Left ventricle myocardium inferior (tissue), 1 donor: Measurements from ENCODE around the gene ERVFRD-1. TPM values are rescaled to one million over a fixed set of nuclear protein-coding genes. Genes with fewer than 3 reads are reported as not detected.
A peak's percentile ranks its signal among the peaks of the same experiment; 100 is the strongest.

Experiments
- DNase-seq: peaks from one replicate; pipeline ENCODE4 v3.0.0-alpha.2; 2020
- H3K27ac ChIP-seq: fragments of 200-600 bp; replicated peaks from 2 replicates; pipeline ENCODE4 v1.8.0; 2021
- H3K27me3 ChIP-seq: fragments of 200-600 bp; 2 replicates; pipeline ENCODE4 v1.8.0; 2021; ENCODE audit warnings: low read depth
- H3K36me3 ChIP-seq: fragments of 200-600 bp; 2 replicates; pipeline ENCODE4 v1.8.0; 2021
- H3K4me1 ChIP-seq: fragments of 200-600 bp; 2 replicates; pipeline ENCODE4 v1.8.0; 2021
- H3K4me3 ChIP-seq: fragments of 200-600 bp; 2 replicates; pipeline ENCODE4 v1.8.0; 2021; ENCODE audit warnings: mild to moderate bottlenecking, moderate library complexity
- H3K9me3 ChIP-seq: fragments of 200-600 bp; replicated peaks from 2 replicates; pipeline ENCODE4 v1.8.0; 2021
- intact Hi-C: fragments of 100-400 bp; cut with micrococcal nuclease; formaldehyde crosslinking; loops from one replicate; pipeline ENCODE4 v1.11.0; 2022
- total RNA-seq: library from RNA; stranded (reverse); fragmentation: NEBNext Ultra II Directional; extraction: Animal tissue kit (Norgen Biotek cat#: 25700); gene quantifications from one replicate; pipeline ENCODE4 v1.2.1, GENCODE V29; 2021
- TF ChIP-seq, protein P1 (sequence below): fragments of 200-600 bp; IDR thresholded peaks from 2 replicates; pipeline ENCODE4 v1.8.0; 2021; ENCODE audit warnings: antibody characterized with exemption, mild to moderate bottlenecking, borderline replicate concordance
- donor health status: DM: no; HTN: yes; CAD: no; lungs with severe emphysema.

Gene ERVFRD-1
- total RNA-seq, 1 donor from 2014 or later = not detected

- DNase-seq = no peak
- no peaks in the 10 kb centered on the region for H3K36me3 ChIP-seq
- no peak overlapping the region for H3K27ac ChIP-seq
- no peak overlapping the region for H3K4me3 ChIP-seq
- no peaks in the 10 kb centered on the region for H3K9me3 ChIP-seq
- TF ChIP-seq, protein P1, sequence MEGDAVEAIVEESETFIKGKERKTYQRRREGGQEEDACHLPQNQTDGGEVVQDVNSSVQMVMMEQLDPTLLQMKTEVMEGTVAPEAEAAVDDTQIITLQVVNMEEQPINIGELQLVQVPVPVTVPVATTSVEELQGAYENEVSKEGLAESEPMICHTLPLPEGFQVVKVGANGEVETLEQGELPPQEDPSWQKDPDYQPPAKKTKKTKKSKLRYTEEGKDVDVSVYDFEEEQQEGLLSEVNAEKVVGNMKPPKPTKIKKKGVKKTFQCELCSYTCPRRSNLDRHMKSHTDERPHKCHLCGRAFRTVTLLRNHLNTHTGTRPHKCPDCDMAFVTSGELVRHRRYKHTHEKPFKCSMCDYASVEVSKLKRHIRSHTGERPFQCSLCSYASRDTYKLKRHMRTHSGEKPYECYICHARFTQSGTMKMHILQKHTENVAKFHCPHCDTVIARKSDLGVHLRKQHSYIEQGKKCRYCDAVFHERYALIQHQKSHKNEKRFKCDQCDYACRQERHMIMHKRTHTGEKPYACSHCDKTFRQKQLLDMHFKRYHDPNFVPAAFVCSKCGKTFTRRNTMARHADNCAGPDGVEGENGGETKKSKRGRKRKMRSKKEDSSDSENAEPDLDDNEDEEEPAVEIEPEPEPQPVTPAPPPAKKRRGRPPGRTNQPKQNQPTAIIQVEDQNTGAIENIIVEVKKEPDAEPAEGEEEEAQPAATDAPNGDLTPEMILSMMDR = no peak
- no peaks in the 10 kb centered on the region for H3K4me1 ChIP-seq
- H3K27me3 ChIP-seq = no peaks in the 10 kb centered on the region
- intact Hi-C loops = no loop called here
Observed at GRCh38 chr6:11151488-11151887, 40.0 kb upstream of the ERVFRD-1 start.

- Histone ChIP-seq H3K27ac (no peak overlapping the region), H3K4me3 (no peak overlapping the region), H3K9me3 (no peaks in the 10 kb centered on the region), H3K36me3 (no peaks in the 10 kb centered on the region), H3K27me3 (no peaks in the 10 kb centered on the region), H3K4me1 (no peaks in the 10 kb centered on the region)
- DNase-seq = no peak
- TF ChIP-seq, protein P1 = no peak
- intact Hi-C loops = no loop called here
Observed at GRCh38 chr6:11149551-11149950, 38.0 kb upstream of the ERVFRD-1 start.

GRCh38 chr6:11146117-11146826 lies 34.7 kb upstream of the ERVFRD-1 start:
- no peak for DNase-seq
- Histone ChIP-seq H3K36me3 (no peaks in the 10 kb centered on the region), H3K4me3 (no peak overlapping the region), H3K9me3 (no peaks in the 10 kb centered on the region), H3K27ac (no peak overlapping the region), H3K27me3 (no peaks in the 10 kb centered on the region), H3K4me1 (no peaks in the 10 kb centered on the region)
- TF ChIP-seq, protein P1 = no peak
- intact Hi-C loops = no loop called here

DNA sequence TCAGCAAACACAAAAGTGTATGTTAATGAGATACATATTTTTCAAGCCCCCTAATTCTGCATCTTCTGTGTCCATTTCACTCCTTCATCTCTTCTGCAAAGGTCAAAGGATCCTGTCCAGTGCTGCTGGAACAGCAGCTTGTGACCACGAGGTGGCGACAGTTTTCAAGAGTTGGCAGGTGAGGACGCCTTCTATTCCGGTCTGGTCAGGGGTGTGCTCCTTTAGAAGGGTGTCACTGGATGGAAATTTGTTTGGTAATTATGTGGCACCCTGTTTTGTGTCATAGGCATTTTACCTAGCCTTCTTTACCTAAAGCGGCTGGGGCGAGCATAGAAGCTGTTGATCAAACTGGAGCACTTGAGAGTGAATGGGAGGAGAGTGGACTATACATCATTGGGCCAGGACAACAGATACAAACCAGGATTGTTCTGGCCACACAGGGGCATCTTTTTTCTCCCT lies 32.9 kb upstream of the ERVFRD-1 start:
- intact Hi-C loops = loop anchor here (1.0 kb wide), 1 partner anchor 352 kb away; no protein-coding TSS in a partner anchor
- H3K9me3 ChIP-seq = no peaks in the 10 kb centered on the region
- TF ChIP-seq, protein P1 = peak; percentile 94

DNA sequence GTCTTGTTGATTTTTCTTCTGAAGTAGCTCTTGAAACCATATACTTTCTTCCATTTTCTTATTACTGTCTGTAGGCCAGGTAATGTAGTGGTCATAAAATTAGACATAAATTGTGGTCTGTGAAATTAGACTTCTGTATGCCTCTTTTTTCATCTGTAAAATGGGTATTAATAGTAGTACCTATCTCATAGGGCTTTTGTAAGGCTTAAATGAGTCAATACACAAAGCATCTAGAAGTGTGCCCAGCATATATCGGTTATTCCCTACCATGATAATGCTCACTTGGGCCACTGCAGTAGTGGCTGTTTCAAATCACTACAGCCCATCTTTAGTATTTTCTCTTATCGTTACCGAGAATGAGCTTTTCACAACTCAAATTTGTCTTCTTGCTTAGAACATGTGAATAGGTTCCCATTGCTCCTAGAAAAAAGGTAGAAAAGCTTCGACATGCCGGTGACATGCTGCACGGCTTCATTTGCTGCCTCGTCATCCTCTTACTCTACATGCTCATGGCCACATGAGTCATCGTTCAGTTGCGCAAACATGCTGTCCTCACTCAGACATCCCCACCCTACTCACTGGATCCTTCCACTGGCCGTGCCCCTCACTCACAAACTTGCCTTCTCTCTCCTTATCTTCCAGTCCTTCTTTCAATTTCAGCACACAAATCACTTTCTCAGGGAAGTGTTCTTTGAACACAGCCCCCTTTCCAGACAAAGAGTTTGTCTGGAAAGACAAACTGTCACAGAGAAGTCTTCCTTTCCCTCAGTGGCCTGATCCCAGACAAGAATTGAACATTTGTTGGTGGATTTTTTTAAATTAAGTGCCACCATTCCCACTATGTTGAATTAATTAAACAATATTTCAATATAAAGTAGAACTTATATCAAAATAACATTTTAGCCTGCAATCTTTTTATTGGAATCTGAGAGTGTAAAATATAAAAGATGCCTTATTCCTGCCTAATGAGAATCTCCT lies 32.2 kb upstream of the ERVFRD-1 start:
- no peaks in the 10 kb centered on the region for H3K9me3 ChIP-seq
- no peaks in the 10 kb centered on the region for H3K36me3 ChIP-seq
- TF ChIP-seq, protein P1 = no peak
- H3K4me1 ChIP-seq = no peaks in the 10 kb centered on the region
- no peak overlapping the region for H3K27ac ChIP-seq
- DNase-seq = peak; percentile 56
- no peaks in the 10 kb centered on the region for H3K27me3 ChIP-seq
- H3K4me3 ChIP-seq = no peak overlapping the region
- intact Hi-C loops = loop anchor here (1.0 kb wide), 1 partner anchor 353 kb away; no protein-coding TSS in a partner anchor

More for the DNA sequence above, 32.9 kb upstream of the ERVFRD-1 start:
- Histone ChIP-seq H3K36me3 (no peaks in the 10 kb centered on the region), H3K4me1 (no peaks in the 10 kb centered on the region), H3K27me3 (no peaks in the 10 kb centered on the region), H3K27ac (no peak overlapping the region), H3K4me3 (no peak overlapping the region)
- peak; percentile 70 for DNase-seq
